Heart right ventricle (tissue), 16 donors: Measurements from ENCODE around the gene RGS19. TPM values are rescaled to one million over a fixed set of nuclear protein-coding genes. Genes with fewer than 3 reads are reported as not detected.
"Not testable (repeated sequence)": the region's sequence is repeated elsewhere in the genome, so short reads cannot be mapped to it uniquely, and the experiment has no call there.

ENCODE experiments used
- ATAC-seq, 8 donors: fragments of 200-7000 bp; cut with Tn5 transposase; one replicate each; pipeline ENCODE4 v1.9.1; 2020; ENCODE audit warnings: mild to moderate bottlenecking in 8 of 8, moderate library complexity in 8 of 8, moderate number of reproducible peaks in 1 of 8
- DNase-seq, 2 donors: peaks; one replicate each; pipeline ENCODE4 v3.0.0-alpha.2; 2020
- H3K27ac ChIP-seq, 10 donors: fragments of 200-600 bp; sonication (generic) in 2 of 10; one replicate each; pipeline versions ENCODE4 v1.5.0 to v1.8.0; 2020 to 2022; ENCODE audit warnings: mild to moderate bottlenecking in 3 of 10
- H3K27me3 ChIP-seq, 7 donors: fragments of 200-600 bp; one replicate each; pipeline ENCODE4 v1.8.0; 2021 to 2022; ENCODE audit warnings: mild to moderate bottlenecking in 2 of 7
- H3K36me3 ChIP-seq, 9 donors: fragments of 200-600 bp; sonication (generic) in 1 of 9; one replicate each; pipeline versions ENCODE4 v1.5.0 to v1.8.0; 2020 to 2022; ENCODE audit warnings: mild to moderate bottlenecking in 2 of 9
- H3K4me1 ChIP-seq, 9 donors: fragments of 200-600 bp; sonication (generic) in 1 of 9; one replicate each; pipeline versions ENCODE4 v1.5.0 to v1.8.0; 2020 to 2022; ENCODE audit warnings: mild to moderate bottlenecking in 4 of 9
- H3K4me3 ChIP-seq, 10 donors: fragments of 200-600 bp; sonication (generic) in 2 of 10; one replicate each; pipeline versions ENCODE4 v1.5.0 to v1.8.0; 2020 to 2022; ENCODE audit warnings: mild to moderate bottlenecking in 7 of 10, moderate library complexity in 2 of 10
- H3K9me3 ChIP-seq, 11 donors: fragments of 200-600 bp in 10 of 11; sonication (generic) in 2 of 11; one replicate each; pipeline versions ENCODE4 v1.5.0 to v1.8.0; 2013 to 2022; ENCODE audit warnings: mild to moderate bottlenecking in 2 of 11, control low read depth in 1 of 11, moderate library complexity in 1 of 11
- WGBS, 2 donors: extraction: QIAGEN DNeasy Blood & Tissue Kit; methylation state at CpG; one replicate each; pipeline ENCODE4 v1.1.7; 2013; ENCODE audit warnings: inconsistent platforms in 1 of 2; 5-methylcytosine and 5-hydroxymethylcytosine counted together
- intact Hi-C, 10 donors: fragments of 100-400 bp; cut with DNase I; formaldehyde crosslinking; loops; one replicate each; pipeline versions ENCODE4 v1.11.1 to v1.14.2; 2022
- polyA plus RNA-seq, 2 donors: library from polyadenylated mRNA; stranded (reverse); fragments of 200-250 nt; gene quantifications; one replicate each; pipeline ENCODE4 v1.2.3, GENCODE V29; 2013
- total RNA-seq, 10 donors: library from RNA; stranded (reverse); fragmentation: NEBNext Ultra II Directional in 3 of 10; extraction: Animal tissue kit (Norgen Biotek cat#: 25700) in 3 of 10; gene quantifications; one replicate each; pipeline versions ENCODE4 v1.2.1 to v1.2.4, GENCODE V29; 2021 to 2023
- TF ChIP-seq, protein P1 (sequence below), 9 donors: fragments of 200-600 bp; sonication (generic) in 2 of 9; IDR thresholded peaks; one replicate each; pipeline versions ENCODE4 v1.5.0 to v1.8.0; 2021 to 2022; ENCODE audit warnings: antibody characterized with exemption in 9 of 9, mild to moderate bottlenecking in 5 of 9, moderate library complexity in 1 of 9
- donor health status: Arrhythmogenic right ventricular cardiomyopathy.
- donor health status: ischemic (EF 13 %, LVEDD 7.1; RV severe dilation, severe dysfunction).
- donor health status: healthy with polysubstance abuse.
- donor health status: DM: no; HTN: yes; CAD: no.
- donor health status: DM: no; HTN: no; CAD: no.
- donor health status: ischemic (EF 25% LVEDD 6.9; RV normal size, moderate dysfunction).
- donor health status: ischemic (EF 25% LVEDD 5.7; RV mildly dilated, moderate dysfunction).
- donor health status: healthy.
- donor health status: DM: yes; HTN: yes; CAD: no.
- donor health status: Ischemic cardiomyopathy.
- donor health status: ischemic (EF 35%, LVEDD 5.7; RV mildly dilated, moderate dysfunction).
- donor health status: nonischemic (EF 11% LVEDD 7.7; RV severe dilation, severe dysfunction).
- donor health status: DM: yes; HTN: yes; CAD: no.
- donor health status: PGD.
- donor health status: ischemic (EF 29% LVEDD 5.4; RV normal size, mild dysfunction).
- donor health status: nonischemic (EF 23%, LVEDD 6.1; RV moderate dilation, normal function).

RGS19 gene
- total and polyA plus RNA-seq, 12 donors = 1.8 to 13.1 (median 4.0) TPM

DNA sequence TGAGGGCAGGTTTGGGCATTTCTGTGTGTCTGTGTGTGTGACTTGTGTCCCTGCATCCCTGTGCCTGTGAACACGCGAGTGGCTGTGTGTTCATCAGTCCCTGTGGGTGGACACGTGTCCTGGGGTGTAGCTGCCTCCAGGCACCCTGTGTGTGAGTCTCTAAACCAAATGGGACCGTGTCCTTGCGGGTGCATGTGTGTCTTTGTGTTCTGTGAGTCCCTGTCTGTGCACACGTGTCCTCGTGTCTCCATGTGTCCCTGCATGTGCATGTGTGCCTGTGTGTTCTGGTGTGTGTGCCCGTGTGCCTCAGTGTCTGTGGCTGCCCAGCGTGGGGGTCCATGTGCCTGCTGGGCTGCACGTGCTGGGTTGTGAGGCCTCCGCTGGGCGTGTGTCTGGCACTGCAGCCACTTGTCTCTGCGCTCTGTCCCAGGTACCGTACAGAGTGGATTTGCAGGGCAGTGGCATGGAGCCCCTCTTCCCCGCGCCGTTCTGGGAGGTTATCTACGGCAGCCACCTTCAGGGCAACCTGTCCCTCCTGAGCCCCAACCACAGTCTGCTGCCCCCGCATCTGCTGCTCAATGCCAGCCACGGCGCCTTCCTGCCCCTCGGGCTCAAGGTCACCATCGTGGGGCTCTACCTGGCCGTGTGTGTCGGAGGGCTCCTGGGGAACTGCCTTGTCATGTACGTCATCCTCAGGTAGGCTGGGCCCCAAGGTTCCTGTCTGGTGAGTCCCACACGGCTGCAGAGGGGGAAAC is 13.1 kb upstream of the RGS19 start:
- ATAC-seq (peak in 2 of 8 donors; percentile 11 to 14), DNase-seq (no peak)
- TF ChIP-seq, protein P1, sequence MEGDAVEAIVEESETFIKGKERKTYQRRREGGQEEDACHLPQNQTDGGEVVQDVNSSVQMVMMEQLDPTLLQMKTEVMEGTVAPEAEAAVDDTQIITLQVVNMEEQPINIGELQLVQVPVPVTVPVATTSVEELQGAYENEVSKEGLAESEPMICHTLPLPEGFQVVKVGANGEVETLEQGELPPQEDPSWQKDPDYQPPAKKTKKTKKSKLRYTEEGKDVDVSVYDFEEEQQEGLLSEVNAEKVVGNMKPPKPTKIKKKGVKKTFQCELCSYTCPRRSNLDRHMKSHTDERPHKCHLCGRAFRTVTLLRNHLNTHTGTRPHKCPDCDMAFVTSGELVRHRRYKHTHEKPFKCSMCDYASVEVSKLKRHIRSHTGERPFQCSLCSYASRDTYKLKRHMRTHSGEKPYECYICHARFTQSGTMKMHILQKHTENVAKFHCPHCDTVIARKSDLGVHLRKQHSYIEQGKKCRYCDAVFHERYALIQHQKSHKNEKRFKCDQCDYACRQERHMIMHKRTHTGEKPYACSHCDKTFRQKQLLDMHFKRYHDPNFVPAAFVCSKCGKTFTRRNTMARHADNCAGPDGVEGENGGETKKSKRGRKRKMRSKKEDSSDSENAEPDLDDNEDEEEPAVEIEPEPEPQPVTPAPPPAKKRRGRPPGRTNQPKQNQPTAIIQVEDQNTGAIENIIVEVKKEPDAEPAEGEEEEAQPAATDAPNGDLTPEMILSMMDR (IDR thresholded peaks at IDR 0.05) = no peak
- no peaks in the 10 kb centered on the region for H3K36me3 ChIP-seq
- intact Hi-C loops = no loop called here
- 43 to 51% methylated on average over 27 of the region's 27 CpGs for WGBS, 2 donors
- H3K4me1 ChIP-seq = no peaks in the 10 kb centered on the region
- peaks cover 0 to 3% (median 0%) of the 10 kb centered on the region in 11 donors for H3K9me3 ChIP-seq
- no peak overlapping the region for H3K4me3 ChIP-seq
- peaks cover 0 to 20% (median 12%) of the 10 kb centered on the region in 7 donors for H3K27me3 ChIP-seq
- H3K27ac ChIP-seq = no peak overlapping the region

DNA sequence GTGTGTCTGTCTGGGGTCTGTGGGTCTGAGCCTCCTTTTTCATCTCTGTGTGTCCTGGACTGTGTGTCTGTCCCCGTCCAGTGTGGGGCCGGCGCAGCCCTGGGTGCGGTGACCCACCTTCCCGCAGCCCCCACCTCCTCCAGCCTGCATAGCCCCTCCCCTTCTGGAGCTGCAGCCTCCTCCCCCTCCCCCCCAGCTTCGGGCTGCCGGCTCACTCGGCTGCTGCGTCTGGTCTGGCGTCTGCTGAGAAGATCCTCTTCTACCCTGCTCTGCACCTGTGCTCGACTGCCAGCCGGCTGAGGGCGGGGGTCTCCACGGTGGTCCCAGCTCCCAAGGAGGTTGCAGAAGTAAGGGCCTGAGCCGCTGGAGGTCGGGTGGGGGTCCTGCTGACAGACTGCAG is 12.5 kb upstream of the RGS19 start:
- Histone ChIP-seq H3K27ac (no peak overlapping the region), H3K9me3 (peaks cover 0 to 3% (median 0%) of the 10 kb centered on the region in 11 donors), H3K36me3 (no peaks in the 10 kb centered on the region), H3K27me3 (peaks cover 0 to 22% (median 12%) of the 10 kb centered on the region in 7 donors), H3K4me3 (no peak overlapping the region), H3K4me1 (no peaks in the 10 kb centered on the region)
- intact Hi-C loops = no loop called here
- TF ChIP-seq, protein P1 (IDR thresholded peaks at IDR 0.05) = no peak
- DNase-seq = no peak
- ATAC-seq = no peak
- 17 to 25% methylated on average over 16 of the region's 16 CpGs for WGBS, 2 donors

DNA sequence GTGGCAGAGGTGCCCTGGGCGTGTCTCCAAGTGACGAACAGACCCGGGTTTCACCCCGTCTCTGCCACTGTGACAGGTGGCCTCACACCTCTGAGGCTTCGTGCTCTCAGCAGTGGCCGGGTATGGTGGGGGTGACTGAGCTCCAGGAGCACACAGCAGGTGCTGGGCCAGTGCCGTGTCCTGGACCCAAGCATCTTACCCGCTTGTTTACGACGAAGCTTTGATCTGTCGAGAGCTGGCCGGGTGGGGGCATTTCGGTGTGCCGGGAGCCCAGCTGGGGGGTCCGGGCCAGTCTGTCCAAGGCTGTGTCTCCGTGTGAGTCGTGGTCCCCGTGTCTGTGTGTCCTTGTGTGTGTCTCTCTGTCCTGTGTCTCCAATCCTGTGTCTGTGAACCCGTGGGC is 12.0 kb upstream of the RGS19 start:
- TF ChIP-seq, protein P1 (IDR thresholded peaks at IDR 0.05) = no peak
- WGBS, 2 donors = 72 to 74% methylated on average over 19 of the region's 19 CpGs
- H3K9me3 ChIP-seq = peaks cover 0 to 3% (median 0%) of the 10 kb centered on the region in 11 donors
- intact Hi-C loops = no loop called here
- no peaks in the 10 kb centered on the region for H3K36me3 ChIP-seq
- H3K27me3 ChIP-seq = peaks cover 0 to 26% (median 11%) of the 10 kb centered on the region in 7 donors
- H3K4me3 ChIP-seq = no peak overlapping the region
- no peaks in the 10 kb centered on the region for H3K4me1 ChIP-seq
- no peak overlapping the region for H3K27ac ChIP-seq
- ATAC-seq = no peak
- DNase-seq = no peak

DNA sequence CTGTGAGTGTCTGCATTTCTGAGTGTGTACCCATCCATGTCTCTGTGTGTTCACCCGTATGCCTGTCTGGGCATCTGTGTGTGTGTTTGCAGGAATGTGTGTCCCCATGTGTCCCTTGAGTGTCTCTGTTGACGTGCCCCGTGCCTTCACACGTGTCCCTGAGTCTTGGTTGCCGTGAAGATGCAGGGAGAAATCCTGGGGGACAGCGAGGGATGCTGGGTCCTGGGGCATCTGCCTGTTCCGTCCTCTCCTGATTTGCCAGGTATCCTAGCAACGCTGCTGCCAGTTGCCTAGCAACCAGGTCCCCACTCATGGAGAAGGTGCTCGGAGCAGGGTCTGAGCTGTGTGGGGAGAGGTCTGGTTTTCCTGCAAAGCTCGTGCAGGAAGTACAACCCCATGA is 10.8 kb upstream of the RGS19 start:
- intact Hi-C loops = no loop called here
- DNase-seq = no peak
- Histone ChIP-seq H3K4me1 (no peaks in the 10 kb centered on the region), H3K36me3 (no peaks in the 10 kb centered on the region), H3K4me3 (no peak overlapping the region), H3K27ac (no peak overlapping the region), H3K9me3 (peaks cover 0 to 3% (median 0%) of the 10 kb centered on the region in 11 donors), H3K27me3 (peaks cover 0 to 27% (median 16%) of the 10 kb centered on the region in 7 donors)
- WGBS, 2 donors = 55 to 58% methylated on average over 10 of the region's 10 CpGs
- ATAC-seq = peak in 1 of 8 donors; percentile 14
- TF ChIP-seq, protein P1 (IDR thresholded peaks at IDR 0.05) = no peak

DNA sequence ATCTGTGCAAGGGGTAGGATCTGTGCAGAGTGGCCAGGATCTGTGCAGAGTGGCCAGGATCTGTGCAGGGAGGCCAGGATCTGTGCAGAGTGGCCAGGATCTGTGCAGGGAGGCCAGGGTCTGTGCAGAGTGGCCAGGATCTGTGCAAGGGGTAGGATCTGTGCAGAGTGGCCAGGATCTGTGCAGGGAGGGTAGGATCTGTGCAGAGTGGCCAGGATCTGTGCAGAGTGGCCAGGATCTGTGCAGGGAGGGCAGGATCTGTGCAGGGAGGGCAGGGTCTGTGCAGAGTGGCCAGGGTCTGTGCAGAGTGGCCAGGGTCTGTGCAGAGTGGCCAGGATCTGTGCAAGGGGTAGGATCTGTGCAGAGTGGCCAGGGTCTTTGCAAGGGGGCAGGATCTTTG is 9.3 kb upstream of the RGS19 start:
- not testable (repeated sequence) for DNase-seq

DNA sequence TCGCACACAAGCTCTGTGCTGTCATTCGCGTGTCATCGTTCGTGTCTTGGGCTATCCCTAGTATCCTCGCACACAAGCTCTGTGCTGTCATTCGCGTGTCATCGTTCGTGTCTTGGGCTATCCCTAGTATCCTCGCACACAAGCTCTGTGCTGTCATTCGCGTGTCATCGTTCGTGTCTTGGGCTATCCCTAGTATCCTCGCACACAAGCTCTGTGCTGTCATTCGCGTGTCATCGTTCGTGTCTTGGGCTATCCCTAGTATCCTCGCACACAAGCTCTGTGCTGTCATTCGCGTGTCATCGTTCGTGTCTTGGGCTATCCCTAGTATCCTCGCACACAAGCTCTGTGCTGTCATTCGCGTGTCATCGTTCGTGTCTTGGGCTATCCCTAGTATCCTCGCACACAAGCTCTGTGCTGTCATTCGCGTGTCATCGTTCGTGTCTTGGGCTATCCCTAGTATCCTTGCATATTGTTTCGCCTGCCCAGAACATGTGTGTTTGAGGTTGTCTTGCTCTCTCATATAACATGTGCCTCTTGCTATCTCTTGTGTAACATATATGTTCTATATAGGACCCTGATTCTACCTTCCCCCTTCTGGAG is 8.0 kb upstream of the RGS19 start:
- peaks cover 6 to 23% (median 16%) of the 10 kb centered on the region in 9 donors for H3K4me1 ChIP-seq
- intact Hi-C loops, DNase-seq, H3K4me3 ChIP-seq, H3K36me3 ChIP-seq, H3K9me3 ChIP-seq, ATAC-seq, H3K27ac ChIP-seq: not testable (repeated sequence)
- 92 to 97% methylated on average over 6 of the region's 36 CpGs for WGBS, 2 donors
- H3K27me3 ChIP-seq = peaks cover 0 to 42% (median 30%) of the 10 kb centered on the region in 7 donors

More for the DNA sequence above, 9.3 kb upstream of the RGS19 start:
- H3K9me3 ChIP-seq, H3K36me3 ChIP-seq, ATAC-seq, H3K27ac ChIP-seq, intact Hi-C loops, H3K4me3 ChIP-seq: not testable (repeated sequence)
- peaks cover 0 to 13% (median 8%) of the 10 kb centered on the region in 9 donors for H3K4me1 ChIP-seq
- H3K27me3 ChIP-seq = peaks cover 0 to 42% (median 30%) of the 10 kb centered on the region in 7 donors
